Superior temporal gyrus (tissue), 1 donor: ENCODE data around the gene CCDC157.
"Not testable (repeated sequence)": the region's sequence is repeated elsewhere in the genome, so short reads cannot be mapped to it uniquely, and the experiment has no call there.

Experiments used
- DNase-seq: peaks from one replicate; pipeline ENCODE4 v3.0.0-alpha.2; 2016; ENCODE audit errors: extremely low spot score

CCDC157 gene

DNA sequence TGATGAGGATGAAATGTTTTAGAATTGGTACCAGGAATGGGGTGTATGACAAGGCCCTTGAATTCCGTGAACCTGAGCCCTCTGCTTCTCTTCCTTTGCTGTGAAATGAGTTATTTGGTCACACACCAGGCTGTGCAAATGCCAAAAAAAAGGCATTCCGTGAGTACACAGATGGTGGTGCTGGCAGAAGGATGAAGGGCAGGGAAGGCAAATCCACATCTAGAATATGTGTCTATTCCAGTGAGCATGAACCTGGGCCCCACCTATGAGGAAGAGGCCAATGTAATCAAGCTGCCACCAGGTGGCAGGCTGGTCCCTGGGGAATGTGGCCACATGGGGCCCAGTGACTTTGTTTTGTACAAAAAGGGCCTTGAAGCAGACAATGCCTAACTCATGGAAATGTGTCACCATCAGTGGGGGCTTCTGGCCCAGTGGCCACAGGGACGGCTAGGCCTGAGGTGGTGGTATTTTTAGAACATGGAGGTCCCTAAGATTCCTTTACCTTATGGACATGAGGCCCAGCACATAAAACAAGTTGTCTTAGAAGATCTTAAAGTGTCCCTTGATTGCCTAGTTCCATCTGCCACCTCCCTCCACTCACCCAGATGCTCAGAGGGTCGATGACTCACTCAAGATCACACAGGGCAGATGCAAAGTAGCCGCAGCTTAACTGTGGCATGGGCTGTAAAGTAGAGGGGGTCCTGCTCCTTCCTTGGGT lies 34.3 kb downstream of the CCDC157 start:
- DNase-seq, result peak; percentile 94

DNA sequence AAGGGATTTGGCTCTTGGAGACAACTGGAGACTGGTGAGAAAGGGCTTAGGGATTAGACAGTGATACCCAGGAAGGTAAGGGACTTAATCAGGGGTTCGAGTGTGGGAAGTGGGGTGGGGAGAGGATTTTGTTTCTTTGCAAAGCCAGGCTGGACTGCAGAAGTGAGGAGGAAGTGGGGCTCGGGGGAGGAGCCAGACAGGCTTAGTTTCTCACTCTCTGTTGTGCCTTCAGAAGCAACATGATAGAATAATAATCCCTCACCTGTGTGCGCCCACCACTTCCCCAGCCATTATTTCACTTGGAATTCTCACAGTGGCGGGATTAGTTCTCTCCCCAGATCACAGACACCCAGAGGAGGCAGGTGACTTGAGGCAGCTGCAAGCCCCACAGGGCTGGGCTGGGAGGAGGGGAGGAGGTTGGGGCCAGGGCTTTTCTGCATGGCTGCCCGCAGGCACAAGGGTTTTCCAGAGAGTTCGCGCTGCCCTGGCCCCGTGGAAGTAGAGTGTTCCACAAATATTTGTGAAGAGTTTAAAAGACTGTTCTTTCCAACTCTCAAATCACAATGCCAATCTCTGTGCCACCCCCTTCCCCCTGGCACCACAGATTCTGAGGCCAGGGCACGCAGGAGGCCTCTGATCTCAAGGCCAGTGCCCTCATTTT lies 36.0 kb downstream of the CCDC157 start:
- no peak for DNase-seq

GRCh38 chr22:30393322-30393680 lies 36.5 kb downstream of the CCDC157 start:
- no peak for DNase-seq

GRCh38 chr22:30393885-30394284 lies 37.1 kb downstream of the CCDC157 start:
- DNase-seq, result no peak

GRCh38 chr22:30396871-30397655 lies 40.3 kb downstream of the CCDC157 start, which contains the start of gene SEC14L2:
Gene SEC14L2, plus strand, starts transcription at chr22:30397018. Its CDS starts 99 bp downstream, at chr22:30397117.
- DNase-seq, result peak; percentile 78

DNA sequence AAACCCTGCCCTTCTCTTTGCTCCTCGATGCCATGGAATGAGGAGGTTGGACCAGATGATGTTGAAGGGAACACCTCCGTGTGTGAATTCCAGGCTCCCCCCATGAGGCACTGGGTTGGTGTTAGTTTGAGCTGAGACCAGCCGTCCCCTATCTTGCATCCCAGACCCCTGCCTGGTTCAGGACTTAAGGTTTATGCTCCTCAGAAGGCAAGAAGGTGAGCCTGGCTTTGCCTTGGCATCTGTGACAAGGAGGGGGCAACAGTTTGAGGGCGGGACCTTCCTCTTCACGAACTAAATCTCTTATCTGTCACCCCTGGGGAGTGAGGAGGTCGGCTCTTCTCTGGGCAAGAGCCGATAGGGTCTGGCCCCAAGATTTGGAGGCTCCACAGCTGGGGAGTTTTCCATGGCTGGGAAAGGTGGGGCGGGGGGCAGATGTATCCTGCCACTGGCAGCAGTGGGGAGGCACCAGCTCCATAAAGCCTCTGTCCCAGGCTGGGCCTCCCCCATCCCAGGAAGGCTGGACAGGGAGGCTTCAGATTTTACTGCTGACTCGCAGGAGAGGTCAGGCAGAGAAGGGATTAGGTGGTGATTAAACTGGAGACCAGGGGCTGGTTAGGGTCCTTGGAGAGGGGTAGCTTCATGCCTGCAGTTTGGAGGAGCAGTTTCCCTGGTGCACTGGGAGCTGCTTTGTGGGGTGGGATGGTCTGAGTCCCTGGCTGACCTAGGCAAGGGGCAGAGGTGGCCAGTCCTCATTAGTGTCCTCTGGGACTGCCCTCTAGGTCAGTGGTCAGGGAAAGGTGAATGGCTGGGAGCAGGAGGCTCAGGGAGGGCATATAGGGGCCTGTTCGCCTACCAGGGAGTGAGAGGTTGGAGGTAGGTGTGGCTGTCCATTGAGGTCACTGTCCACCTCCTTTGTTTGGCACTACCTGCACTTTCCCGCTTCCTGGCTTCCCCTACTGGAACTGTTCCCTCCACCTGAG lies 41.1 kb downstream of the CCDC157 start:
- DNase-seq, result no peak

DNA sequence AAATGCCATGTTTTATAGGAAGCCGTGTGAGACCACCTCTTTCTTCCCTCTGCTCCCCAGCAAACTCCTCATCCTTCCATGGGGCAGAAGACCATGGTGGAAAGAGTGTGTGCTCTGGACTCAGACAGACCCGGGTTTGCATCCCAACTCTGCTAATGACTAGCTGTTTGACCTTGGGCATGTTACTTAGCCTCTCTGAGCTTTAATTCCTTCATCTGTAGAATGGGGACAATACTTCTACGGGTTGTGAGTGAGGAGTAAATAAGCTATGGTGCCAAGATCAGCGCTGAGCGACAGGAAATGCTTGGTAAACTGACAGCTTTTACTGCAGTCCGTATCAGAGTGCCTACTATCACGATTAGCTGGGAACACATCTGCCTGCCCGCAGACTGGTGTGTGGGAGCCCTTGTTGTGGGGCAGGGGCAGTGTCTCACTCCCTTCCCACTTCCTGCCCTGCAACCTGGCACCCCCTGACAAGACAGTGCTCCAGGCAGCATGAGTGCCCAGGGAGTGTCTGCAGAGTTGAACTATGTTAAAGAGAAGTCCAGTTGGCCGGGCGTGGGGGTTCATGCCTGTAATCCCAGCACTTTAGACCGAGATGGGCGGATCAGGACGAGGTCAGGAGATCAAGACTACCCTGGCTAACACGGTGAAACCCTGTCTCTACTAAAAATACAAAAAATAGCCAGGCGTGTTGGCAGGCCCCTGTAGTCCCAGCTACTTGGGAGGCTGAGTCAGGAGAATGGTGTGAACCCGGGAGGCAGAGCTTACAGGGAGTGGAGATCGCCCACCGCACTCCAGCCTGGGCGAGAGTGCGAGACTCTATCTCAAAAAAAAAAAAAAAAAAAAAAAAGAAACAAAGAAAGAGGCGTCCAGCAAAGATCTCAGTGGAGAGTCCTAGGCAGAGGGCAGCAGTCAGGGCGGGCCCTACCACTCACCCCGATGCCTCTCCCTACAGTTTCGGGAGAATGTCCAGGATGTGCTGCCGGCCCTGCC lies 42.2 kb downstream of the CCDC157 start:
- peak; percentile 37 for DNase-seq

GRCh38 chr22:30399718-30400117 lies 42.9 kb downstream of the CCDC157 start:
- no peak for DNase-seq

GRCh38 chr22:30400159-30400558 lies 43.4 kb downstream of the CCDC157 start:
- DNase-seq, result no peak

DNA sequence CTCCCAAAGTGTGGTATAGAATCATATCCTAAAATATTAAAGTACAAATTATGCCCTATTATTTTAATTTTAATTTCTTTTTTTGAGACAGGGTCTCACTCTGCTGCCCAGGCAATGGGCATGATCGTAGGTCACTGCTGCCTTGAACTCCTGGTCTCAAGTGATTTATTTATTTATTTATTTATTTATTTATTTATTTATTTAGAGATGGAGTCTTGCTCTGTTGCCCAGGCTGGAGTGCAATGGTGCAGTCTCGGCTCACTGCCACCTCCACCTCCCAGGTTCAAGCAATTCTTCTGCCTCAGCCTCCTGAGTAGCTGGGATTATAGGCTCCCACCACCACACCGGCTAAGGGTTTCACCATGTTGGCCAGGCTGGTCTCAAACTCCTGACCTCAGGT lies 44.2 kb downstream of the CCDC157 start:
- DNase-seq, result not testable (repeated sequence)

- peak; percentile 51 for DNase-seq
Measured at GRCh38 chr22:30402028-30402765, 45.4 kb downstream of the CCDC157 start.

GRCh38 chr22:30402766-30403104 lies 45.9 kb downstream of the CCDC157 start:
- not testable (repeated sequence) for DNase-seq

- no peak for DNase-seq
Measured at GRCh38 chr22:30404307-30404706, 47.5 kb downstream of the CCDC157 start.

GRCh38 chr22:30405731-30406130 lies 48.9 kb downstream of the CCDC157 start:
- no peak for DNase-seq

DNA sequence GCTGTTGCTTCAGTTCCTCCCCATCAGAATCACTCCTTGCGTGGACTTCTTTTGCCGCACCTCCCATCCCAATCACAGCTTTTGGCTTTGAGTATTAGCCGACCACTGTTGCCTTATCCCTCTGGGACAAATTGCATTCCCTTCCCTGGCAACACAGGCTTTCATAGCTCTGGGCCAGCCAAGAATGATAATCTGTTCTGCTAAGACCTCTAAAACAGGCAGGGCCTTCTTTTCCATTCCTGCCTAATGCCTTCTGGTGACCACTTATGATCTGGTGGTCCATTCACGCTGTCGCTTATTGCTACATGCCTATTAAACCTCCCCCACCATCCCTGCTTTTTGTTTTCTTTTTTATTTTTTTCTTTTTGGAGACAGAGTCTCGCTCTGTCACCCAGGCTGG lies 49.6 kb downstream of the CCDC157 start:
- DNase-seq, result no peak

GRCh38 chr22:30408388-30409102 lies 51.7 kb downstream of the CCDC157 start:
- no peak for DNase-seq

GRCh38 chr22:30411780-30412179 lies 55.0 kb downstream of the CCDC157 start:
- no peak for DNase-seq

DNA sequence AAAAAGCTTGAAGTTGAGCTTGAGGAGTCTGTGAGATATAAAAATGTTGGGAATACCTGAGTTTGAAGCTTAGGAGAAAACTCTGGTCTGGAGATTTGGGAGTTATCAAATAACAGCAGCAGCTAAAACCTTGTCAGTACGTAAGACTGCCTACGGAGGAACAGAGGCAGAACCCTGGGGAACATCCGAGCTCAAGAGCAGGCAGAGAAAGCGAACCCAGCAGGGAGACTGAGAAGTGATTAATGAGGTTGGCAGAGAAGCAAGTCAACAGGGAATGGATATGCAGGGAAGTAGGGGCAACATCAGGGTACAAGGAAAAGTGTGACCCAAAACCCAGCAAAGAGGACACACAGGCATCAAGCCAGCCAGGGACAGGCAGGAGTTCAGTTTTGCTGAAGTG lies 56.2 kb downstream of the CCDC157 start:
- DNase-seq, result peak; percentile 13
